Hindlimb muscle (tissue), 1 donor: ENCODE data around the gene SNTG2. TPM values are rescaled to one million over a fixed set of nuclear protein-coding genes. Genes with fewer than 3 reads are reported as not detected.
"Not testable (repeated sequence)": the region's sequence is repeated elsewhere in the genome, so short reads cannot be mapped to it uniquely, and the experiment has no call there.

Source experiments
- DNase-seq: peaks from one replicate; pipeline ENCODE4 v3.0.0-alpha.2; 2013
- polyA plus RNA-seq: library from polyadenylated mRNA; unstranded; fragments of 120-200 nt; gene quantifications from one replicate; pipeline ENCODE4 v1.2.1, GENCODE V29; 2013; ENCODE audit not compliant: insufficient read length

Gene SNTG2
- not detected for polyA plus RNA-seq

- peak; percentile 51 for DNase-seq
These were observed at the start of gene SNTG2 for GRCh38 chr2:950080-950966. Gene SNTG2, plus strand, starts transcription at chr2:950849. Its CDS starts 148 bp downstream, at chr2:950997.

GRCh38 chr2:902584-902983 lies 48.1 kb upstream of the SNTG2 start:
- no peak for DNase-seq

- DNase-seq = no peak
These were observed 47.3 kb upstream of the SNTG2 start for GRCh38 chr2:903223-903900.

- DNase-seq = no peak
These were observed 46.2 kb upstream of the SNTG2 start for GRCh38 chr2:904246-905024.

GRCh38 chr2:905091-905832 lies 45.4 kb upstream of the SNTG2 start:
- no peak for DNase-seq

- no peak for DNase-seq
These were observed 44.9 kb upstream of the SNTG2 start for GRCh38 chr2:905833-906140.

- no peak for DNase-seq
These were observed 42.9 kb upstream of the SNTG2 start for GRCh38 chr2:907706-908105.

- no peak for DNase-seq
These were observed 42.1 kb upstream of the SNTG2 start for GRCh38 chr2:908568-908967.

- not testable (repeated sequence) for DNase-seq
These were observed 40.8 kb upstream of the SNTG2 start for GRCh38 chr2:909764-910379.

- DNase-seq = no peak
These were observed 40.0 kb upstream of the SNTG2 start for GRCh38 chr2:910698-911097.

- DNase-seq = no peak
These were observed 34.7 kb upstream of the SNTG2 start for GRCh38 chr2:915979-916378.

GRCh38 chr2:916935-917334 lies 33.7 kb upstream of the SNTG2 start:
- DNase-seq = no peak

GRCh38 chr2:919672-920071 lies 31.0 kb upstream of the SNTG2 start:
- DNase-seq = no peak

GRCh38 chr2:920573-920972 lies 30.1 kb upstream of the SNTG2 start:
- no peak for DNase-seq

- DNase-seq = no peak
These were observed 29.6 kb upstream of the SNTG2 start for GRCh38 chr2:920999-921398.

GRCh38 chr2:922185-922584 lies 28.5 kb upstream of the SNTG2 start:
- no peak for DNase-seq

- DNase-seq = no peak
These were observed 26.6 kb upstream of the SNTG2 start for GRCh38 chr2:923832-924601.

GRCh38 chr2:924701-925100 lies 25.9 kb upstream of the SNTG2 start:
- DNase-seq = no peak

GRCh38 chr2:925309-925708 lies 25.3 kb upstream of the SNTG2 start:
- no peak for DNase-seq

GRCh38 chr2:925711-926110 lies 24.9 kb upstream of the SNTG2 start:
- DNase-seq = no peak

GRCh38 chr2:926259-926793 lies 24.3 kb upstream of the SNTG2 start:
- DNase-seq = no peak
